ENCODE measurements around the gene TTLL10.

The TTLL10 gene, protein sequence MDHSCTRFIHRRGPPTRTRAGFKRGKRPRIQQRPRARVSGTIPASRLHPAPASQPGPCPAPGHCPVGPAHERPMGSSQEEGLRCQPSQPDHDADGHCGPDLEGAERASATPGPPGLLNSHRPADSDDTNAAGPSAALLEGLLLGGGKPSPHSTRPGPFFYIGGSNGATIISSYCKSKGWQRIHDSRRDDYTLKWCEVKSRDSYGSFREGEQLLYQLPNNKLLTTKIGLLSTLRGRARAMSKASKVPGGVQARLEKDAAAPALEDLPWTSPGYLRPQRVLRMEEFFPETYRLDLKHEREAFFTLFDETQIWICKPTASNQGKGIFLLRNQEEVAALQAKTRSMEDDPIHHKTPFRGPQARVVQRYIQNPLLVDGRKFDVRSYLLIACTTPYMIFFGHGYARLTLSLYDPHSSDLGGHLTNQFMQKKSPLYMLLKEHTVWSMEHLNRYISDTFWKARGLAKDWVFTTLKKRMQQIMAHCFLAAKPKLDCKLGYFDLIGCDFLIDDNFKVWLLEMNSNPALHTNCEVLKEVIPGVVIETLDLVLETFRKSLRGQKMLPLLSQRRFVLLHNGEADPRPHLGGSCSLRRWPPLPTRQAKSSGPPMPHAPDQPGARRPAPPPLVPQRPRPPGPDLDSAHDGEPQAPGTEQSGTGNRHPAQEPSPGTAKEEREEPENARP

GRCh38 chr1:1173793-1174415 lies at the start of gene TTLL10:
TTLL10 (plus strand) TSS chr1:1173880; CDS start chr1:1179216, 5,336 bp downstream.
- no peak for DNase-seq

DNA sequence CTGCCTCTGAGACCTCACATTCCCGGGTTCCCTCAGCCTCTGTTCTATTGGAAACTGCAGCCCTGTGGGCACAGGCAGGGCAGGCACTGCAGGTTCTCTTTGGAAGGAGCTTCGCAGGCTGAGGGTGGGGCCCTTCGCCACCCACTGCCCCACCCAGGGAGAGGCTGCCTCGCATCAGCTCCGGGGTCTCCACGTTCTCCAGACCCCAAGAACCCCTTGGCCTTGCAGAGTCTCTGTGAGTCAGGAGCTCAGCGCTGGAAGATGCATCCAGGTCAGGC lies 49.2 kb upstream of the TTLL10 start:
- no peak for DNase-seq

- no peak for DNase-seq
Observed at GRCh38 chr1:1124786-1125642, 48.7 kb upstream of the TTLL10 start.

DNA sequence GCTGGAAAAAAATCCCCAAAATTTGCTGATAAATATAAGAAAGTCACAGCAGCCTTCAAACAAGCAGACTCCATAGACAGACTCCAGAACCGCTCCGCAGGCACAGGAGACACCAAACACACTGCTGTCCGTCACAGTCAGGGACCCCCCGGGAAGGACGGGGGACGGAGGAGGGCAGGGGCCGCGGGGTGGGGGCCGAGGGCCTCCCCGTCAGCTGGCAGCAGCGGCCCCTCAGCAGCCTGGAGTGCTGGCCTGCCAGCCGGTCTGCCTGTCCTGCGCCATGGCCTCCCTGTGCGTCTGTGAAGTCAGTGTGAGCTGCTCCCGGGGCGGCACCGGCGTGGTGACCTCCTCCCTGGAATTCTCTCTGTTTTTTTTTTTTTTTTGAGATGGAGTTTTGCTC lies 47.7 kb upstream of the TTLL10 start:
- DNase-seq = no peak

DNA sequence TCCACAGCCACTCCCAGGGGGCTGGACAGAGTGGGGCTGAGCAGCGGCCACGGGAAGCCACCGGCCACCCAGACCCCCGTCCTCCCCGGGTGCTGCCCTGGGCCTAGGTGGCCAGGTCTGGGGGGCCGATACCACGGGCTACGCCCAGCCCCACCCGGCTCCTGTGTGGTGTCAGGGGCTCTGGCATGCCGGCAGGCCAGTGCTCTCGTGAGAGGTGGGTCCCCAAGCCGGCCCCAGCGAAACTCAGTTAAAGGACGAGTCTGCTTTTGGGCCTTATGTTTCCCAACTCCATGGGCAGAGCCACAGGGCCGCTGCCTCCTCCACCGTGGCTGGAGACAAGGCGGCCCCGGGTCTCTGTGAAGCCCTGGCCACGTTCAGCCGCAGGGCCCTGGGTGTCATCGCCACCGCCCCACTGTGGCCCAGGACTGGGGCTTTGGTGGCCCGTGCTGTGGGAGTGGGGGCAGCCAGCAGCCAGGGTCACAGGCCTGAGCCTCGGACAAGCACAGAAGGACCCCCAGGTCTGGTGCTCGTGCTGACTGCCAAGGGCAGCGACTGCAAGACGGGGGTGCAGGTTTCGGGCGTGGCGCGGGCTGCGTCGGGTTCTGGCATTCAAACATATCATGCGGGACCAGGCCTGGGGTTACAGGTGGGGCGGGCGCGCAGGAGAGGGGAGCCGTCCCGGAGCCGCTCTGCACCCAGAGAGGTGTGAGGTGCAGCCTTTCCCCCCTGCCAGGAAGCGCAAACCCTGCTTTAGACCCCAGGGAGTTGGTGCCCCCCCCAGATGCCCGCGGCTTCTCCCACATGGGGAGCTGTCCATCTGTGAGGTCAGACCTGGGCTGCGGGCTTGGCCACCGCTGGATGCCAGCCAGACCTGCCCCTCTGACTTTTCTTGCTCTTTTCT lies 45.9 kb upstream of the TTLL10 start:
- no peak for DNase-seq

DNA sequence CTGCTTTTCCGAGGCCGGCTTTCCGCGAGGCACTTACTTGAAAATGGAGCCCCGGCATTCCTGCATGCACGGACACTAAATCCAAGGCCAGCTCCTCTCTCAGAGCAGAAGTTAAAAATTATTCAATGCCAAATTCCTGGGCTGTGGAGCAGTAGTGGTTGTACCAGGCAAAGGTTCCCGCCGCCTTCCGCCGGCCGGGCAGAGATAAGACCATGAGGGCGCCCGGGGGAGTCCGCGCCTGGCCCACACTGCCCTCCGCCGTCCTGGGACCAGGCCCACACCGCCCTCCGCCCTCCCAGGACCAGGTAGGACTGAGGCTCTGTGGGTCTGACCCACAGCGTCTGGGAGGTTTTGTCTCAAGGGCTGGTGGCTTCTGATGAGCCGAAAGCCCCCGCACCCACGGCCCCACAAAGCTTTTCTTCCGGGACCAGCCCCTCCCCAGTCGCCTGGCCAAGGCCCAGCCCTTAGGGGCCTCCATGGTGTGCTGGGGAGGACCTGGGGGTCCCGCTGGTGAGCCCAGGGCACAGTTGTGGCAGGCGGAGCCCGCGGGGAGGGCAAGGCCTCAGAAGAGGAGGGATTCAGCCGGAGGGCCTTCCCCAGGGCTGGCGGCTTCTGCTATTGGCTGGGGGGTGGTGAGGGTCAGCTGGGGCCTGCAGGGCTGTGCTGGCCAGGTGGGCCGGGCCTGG lies 45.1 kb upstream of the TTLL10 start:
- DNase-seq = no peak

- DNase-seq = no peak
Observed at GRCh38 chr1:1129381-1129821, 44.3 kb upstream of the TTLL10 start.

DNA sequence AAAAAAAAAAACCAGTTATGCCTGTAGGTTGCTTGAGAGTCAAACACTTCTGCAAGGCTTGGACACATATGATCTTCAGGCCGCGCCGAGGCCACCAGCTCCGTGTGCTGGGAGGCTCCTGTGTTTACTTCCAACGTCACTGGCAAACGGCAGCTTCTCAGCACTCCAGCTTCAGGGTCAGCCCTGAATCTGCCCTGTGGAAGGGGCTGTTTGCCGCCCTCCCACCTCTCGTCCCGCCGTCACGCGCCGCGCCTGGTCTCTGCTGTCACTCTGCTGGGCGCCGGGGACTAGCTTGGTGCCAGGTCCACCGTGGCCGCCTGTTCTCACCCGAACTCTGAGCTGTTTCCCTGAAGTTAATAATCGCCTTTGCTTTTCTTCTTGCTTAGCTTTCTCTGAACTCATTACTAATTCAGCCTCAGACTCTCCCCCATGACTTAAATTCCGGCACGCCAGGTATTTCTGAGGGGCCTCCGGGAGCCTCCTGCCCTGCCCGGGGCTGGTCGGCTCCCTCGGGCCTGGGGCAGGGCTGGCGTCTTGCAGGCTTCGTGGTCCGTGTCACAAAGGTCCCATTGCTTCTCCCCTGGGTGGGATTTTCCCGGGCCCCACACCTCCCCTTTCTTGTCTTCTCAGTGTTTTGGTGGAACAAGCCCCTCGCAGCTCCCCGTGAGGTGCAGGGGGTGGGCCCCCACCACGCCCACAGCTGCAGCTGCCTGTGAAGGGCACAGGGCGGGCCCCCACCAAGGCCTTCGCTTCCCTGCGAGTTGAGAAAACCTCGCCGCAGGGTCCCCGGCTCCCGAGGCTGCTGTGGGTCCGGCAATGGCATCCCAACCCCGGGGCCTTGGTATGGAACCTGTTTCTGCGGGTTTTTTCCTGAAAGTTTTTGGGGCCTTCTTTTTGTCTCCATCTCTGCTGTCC lies 43.2 kb upstream of the TTLL10 start:
- no peak for DNase-seq

DNA sequence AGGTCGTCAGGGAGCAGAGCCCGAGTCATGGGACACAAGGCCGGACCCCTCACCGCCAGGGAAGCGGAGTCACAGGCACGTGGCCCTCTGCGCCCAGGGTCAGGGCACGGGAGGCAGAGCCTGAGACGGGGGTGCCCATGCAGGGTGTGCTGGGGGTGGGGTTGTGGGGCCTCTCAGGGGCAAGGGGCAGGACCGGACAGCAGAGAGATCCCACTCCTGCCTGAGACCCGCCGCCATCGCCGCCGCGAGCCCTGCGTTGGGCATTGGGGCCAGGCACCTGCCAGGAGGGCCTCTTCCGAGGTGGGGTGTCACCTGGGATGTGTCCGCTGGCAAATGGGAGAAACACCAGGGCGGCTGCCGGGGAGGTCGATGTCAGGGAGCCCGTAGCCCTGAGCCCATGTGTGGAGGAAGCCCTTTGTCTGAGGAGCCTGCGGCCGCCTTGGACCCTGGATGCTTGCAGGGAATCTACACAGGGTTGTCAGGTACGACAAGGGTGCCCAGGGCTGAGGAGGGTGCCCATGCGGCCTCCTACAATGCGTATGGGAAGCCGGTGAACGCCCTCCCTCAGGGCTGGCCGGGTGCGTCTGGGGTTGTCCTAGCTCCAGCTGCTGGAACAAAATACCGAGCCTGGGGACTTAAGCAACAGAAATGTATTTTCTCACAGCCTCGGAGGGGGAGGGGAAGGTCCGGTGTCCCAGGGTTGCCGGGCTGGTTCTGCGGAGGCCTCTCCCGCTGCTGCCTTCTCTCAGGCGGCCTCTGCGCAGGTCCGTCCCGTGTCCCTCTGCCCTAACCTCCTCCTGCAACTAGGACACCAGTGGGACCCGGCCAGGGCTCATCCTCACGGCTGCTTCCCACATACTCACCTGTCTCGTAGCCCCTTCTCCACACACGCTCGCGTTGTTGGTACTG lies 41.4 kb upstream of the TTLL10 start:
- DNase-seq = no peak

DNA sequence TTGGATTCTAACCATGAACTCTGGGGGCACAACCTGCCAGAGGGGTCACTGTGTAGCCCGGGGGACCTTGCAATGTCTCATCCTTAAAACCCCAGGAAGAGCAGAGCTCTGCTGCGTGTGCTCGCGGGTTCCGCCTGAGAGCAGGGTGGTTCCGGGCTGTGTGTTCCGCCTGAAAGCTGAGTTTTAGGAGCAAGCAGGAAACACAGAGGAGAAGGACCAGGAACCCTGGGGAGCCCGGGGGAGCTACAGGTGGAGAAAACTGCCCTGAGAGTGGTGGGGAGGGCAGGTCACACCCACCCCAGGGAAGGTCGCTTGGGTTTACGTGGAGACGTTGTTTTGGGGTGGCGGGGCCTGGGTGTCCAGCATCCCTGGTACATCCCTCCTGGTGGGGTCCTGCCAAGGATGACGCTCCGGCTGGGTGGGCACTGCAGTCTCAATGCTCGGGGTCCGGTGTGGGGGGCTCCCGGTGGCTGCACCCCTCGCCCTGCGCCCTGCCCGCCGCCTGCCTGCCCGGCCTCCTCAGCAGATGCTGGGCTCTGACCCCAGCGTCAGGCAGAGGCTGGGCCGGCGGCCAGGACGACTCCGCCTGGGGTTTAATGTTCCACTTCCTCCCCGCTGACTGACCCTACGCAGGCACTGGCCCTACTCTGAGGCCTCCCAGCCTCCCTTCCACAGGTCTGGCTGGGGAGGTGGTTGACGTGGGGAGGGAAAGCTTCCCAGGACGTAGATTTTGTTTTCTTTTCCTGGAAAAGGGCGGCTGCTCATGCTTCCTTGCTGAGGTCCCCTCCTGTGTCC lies 40.5 kb upstream of the TTLL10 start:
- no peak for DNase-seq

DNA sequence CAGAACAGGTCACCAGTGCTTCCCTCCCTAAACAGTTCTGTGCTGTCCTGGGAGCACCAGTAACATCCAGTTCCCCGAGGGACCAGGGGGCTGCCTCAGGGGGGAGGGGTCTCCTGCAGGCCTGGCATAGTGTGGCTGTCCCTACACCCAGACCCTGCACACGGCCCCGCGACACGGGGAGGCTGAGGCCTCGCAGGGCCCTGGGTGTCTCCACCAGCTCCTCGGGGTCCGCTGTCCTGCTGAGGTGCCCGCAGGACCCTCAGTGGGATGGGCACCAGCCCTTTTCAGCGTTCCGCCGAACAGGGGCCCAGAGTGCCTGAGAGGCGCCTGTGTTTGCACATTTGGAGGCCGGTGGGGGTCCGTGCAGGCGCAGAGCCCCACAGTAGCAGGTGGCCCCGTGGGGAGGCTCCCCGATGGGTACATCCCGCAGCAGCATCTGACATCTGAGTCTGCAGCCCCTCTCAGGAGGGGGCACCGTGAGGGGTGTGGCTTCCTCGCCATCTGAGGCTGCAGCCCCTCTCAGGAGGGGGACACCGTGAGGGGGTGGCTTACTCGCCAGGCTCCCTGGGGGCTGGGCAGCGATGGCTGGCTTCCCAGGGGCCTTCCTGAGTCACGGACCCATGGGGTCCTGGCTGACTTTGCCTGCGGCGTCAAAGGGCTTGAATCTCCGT lies 39.2 kb upstream of the TTLL10 start:
- no peak for DNase-seq

- no peak for DNase-seq
Observed at GRCh38 chr1:1135339-1136136, 38.1 kb upstream of the TTLL10 start.

GRCh38 chr1:1136547-1137230 lies 37.0 kb upstream of the TTLL10 start:
- no peak for DNase-seq

GRCh38 chr1:1137256-1138045 lies 36.2 kb upstream of the TTLL10 start:
- DNase-seq = no peak

GRCh38 chr1:1140673-1141072 lies 33.0 kb upstream of the TTLL10 start:
- DNase-seq = no peak
